B cell (primary cell): ENCODE results near the gene TM4SF20. TPM values are rescaled to one million over a fixed set of nuclear protein-coding genes. Genes with fewer than 3 reads are reported as not detected.
"Not testable (repeated sequence)": the region's sequence is repeated elsewhere in the genome, so short reads cannot be mapped to it uniquely, and the experiment has no call there.

Experiments
- ATAC-seq: fragments of 200-7000 bp; cut with Tn5 transposase; one replicate; pipeline ENCODE4 v1.10.0; 2021; ENCODE audit warnings: low read depth, mild to moderate bottlenecking, moderate number of reproducible peaks, moderate library complexity
- CTCF ChIA-PET: fragments of 350-600 bp; sonication (Branson Sonifier 250); formaldehyde crosslinking; loops from one replicate; lab custom pipeline; 2021; ENCODE audit warnings: antibody characterized with exemption, inconsistent platforms; lab: Charles Lee
- POLR2A ChIA-PET: fragments of 350-600 bp; sonication (Branson Sonifier 250); formaldehyde crosslinking; loops from one replicate; lab custom pipeline; 2021; ENCODE audit warnings: antibody characterized with exemption; lab: Charles Lee
- DNase-seq: peaks from one replicate; pipeline ENCODE4 v3.0.0; 2013
- H2AFZ ChIP-seq: 2 replicates; pipeline ENCODE4 v1.6.1; 2012; ENCODE audit warnings: mild to moderate bottlenecking, low read depth, low read length; ENCODE audit not compliant: insufficient read depth, poor library complexity, severe bottlenecking
- H3K27ac ChIP-seq, 2 donors: 1 replicate in 1 of 2; 2 replicates in 1 of 2; pipeline ENCODE4 v1.5.1; 2012 to 2013; ENCODE audit warnings: low read length in 2 of 2, mild to moderate bottlenecking in 2 of 2, moderate library complexity in 1 of 2
- H3K27me3 ChIP-seq, 4 experiments: fragments of 200-600 bp in 1 of 4; sonication (generic) in 1 of 4; replicated peaks in 1 of 4; 1 replicate in 2 of 4; 2 replicates in 2 of 4; pipeline versions ENCODE4 v1.6.1 to v1.7.0; 2013 to 2016; ENCODE audit warnings: low read length in 3 of 4, mild to moderate bottlenecking in 2 of 4, mixed read lengths in 1 of 4, moderate library complexity in 1 of 4; ENCODE audit not compliant: insufficient read depth in 4 of 4, control insufficient read depth in 3 of 4; ENCODE audit errors: control extremely low read depth in 1 of 4
- H3K36me3 ChIP-seq, 2 experiments: replicated peaks in 1 of 2; 1 replicate in 1 of 2; 2 replicates in 1 of 2; pipeline versions ENCODE4 v1.6.1 to v1.7.1; 2013; ENCODE audit warnings: low read length in 1 of 2; ENCODE audit not compliant: insufficient read depth in 2 of 2, control insufficient read depth in 1 of 2; ENCODE audit errors: control extremely low read depth in 1 of 2, extremely low read depth in 1 of 2
- H3K4me1 ChIP-seq, 2 donors: fragments of 200-600 bp in 1 of 2; sonication (generic) in 1 of 2; 1 replicate in 1 of 2; 2 replicates in 1 of 2; pipeline versions ENCODE4 v1.5.1 to v1.6.1; 2013 to 2017; ENCODE audit warnings: low read length in 2 of 2; ENCODE audit not compliant: control insufficient read depth in 2 of 2, insufficient read depth in 2 of 2
- H3K4me2 ChIP-seq: replicated peaks from 2 replicates; pipeline ENCODE3; 2012; ENCODE audit warnings: mild to moderate bottlenecking, low read depth, low read length; ENCODE audit not compliant: poor library complexity, severe bottlenecking
- H3K4me3 ChIP-seq, 5 experiments: fragments of 200-600 bp in 1 of 5; sonication (generic) in 1 of 5; 1 replicate in 3 of 5; 2 replicates in 2 of 5; pipeline versions ENCODE4 v1.5.1 to v1.7.0; 2011 to 2016; ENCODE audit warnings: low read length in 4 of 5, mild to moderate bottlenecking in 4 of 5, low read depth in 2 of 5, control low read depth in 1 of 5, moderate library complexity in 1 of 5; ENCODE audit not compliant: insufficient read depth in 1 of 5; ENCODE audit errors: control extremely low read depth in 1 of 5, extremely low read depth in 1 of 5
- H3K79me2 ChIP-seq: fragments of 200-600 bp; sonication (generic); one replicate; pipeline ENCODE4 v1.6.0; 2016; ENCODE audit warnings: low read length; ENCODE audit not compliant: control insufficient read depth, insufficient read depth
- H3K9ac ChIP-seq: fragments of 200-600 bp; sonication (generic); 2 replicates; pipeline ENCODE4 v1.6.1; 2017; ENCODE audit warnings: mild to moderate bottlenecking, low read length, moderate library complexity
- H3K9me3 ChIP-seq, 3 donors: one replicate each; pipeline versions ENCODE4 v1.6.1 to v1.7.1; 2013; ENCODE audit warnings: low read length in 2 of 3; ENCODE audit not compliant: control insufficient read depth in 2 of 3, insufficient read depth in 1 of 3; ENCODE audit errors: control extremely low read depth in 1 of 3
- H4K20me1 ChIP-seq: 2 replicates; pipeline ENCODE4 v1.6.0; 2012; ENCODE audit warnings: mild to moderate bottlenecking, low read length; ENCODE audit not compliant: insufficient read depth, control insufficient read depth, poor library complexity, severe bottlenecking
- H3K27ac Mint-ChIP-seq: one replicate; pipeline ENCODE4 v1.8.0; 2021; ENCODE audit warnings: mixed read lengths
- H3K27me3 Mint-ChIP-seq: one replicate; pipeline ENCODE4 v1.8.0; 2021; ENCODE audit warnings: mixed read lengths
- H3K4me1 Mint-ChIP-seq: one replicate; pipeline ENCODE4 v1.8.0; 2021; ENCODE audit warnings: mixed read lengths
- H3K4me3 Mint-ChIP-seq: one replicate; pipeline ENCODE4 v1.8.0; 2021; ENCODE audit warnings: mixed read lengths
- H3K9me3 Mint-ChIP-seq: one replicate; pipeline ENCODE4 v1.8.0; 2022; ENCODE audit warnings: mixed read lengths; ENCODE audit not compliant: insufficient read depth
- CTCF ChIP-seq: fragments of 200-600 bp; IDR thresholded peaks from one replicate; pipeline ENCODE4 v1.8.0; 2022; ENCODE audit warnings: antibody characterized with exemption, mild to moderate bottlenecking
- EZH2 ChIP-seq: IDR thresholded peaks from 2 replicates; pipeline ENCODE4 v1.6.1; 2012; ENCODE audit warnings: borderline replicate concordance, low read depth, mild to moderate bottlenecking, moderate library complexity, low read length; ENCODE audit not compliant: insufficient read depth, poor library complexity, severe bottlenecking
- WGBS: methylation state at CpG from one replicate; pipeline ENCODE4 v1.1.5; 2013; ENCODE audit warnings: missing lambda C conversion rate; ENCODE audit not compliant: insufficient coverage; 5-methylcytosine and 5-hydroxymethylcytosine counted together
- intact Hi-C: fragments of 100-400 bp; cut with micrococcal nuclease; formaldehyde crosslinking; loops from one replicate; pipeline ENCODE4 v1.10.0; 2022
- polyA plus RNA-seq: library from polyadenylated mRNA; depleted of rRNA; stranded (reverse); fragments of >200 nt; gene quantifications from 2 replicates; pipeline ENCODE4 v1.2.3, GENCODE V29; 2012
- total RNA-seq, 2 donors: library from RNA; stranded (reverse); fragments of 120-200 nt in 1 of 2; gene quantifications; 1 replicate in 1 of 2; 2 replicates in 1 of 2; pipeline versions ENCODE4 v1.2.3 to v1.2.4, GENCODE V29; 2013 to 2022

The TM4SF20 gene
- total and polyA plus RNA-seq, 2 donors (not counting 1 experiment from before 2014, with no cell fraction given): not detected

GRCh38 chr2:227389231-227389630 is 10.1 kb upstream of the TM4SF20 start:
- TF ChIP-seq CTCF: no peak
- no peak for TF ChIP-seq EZH2
- Mint-ChIP-seq H3K9me3 (no peaks in the 10 kb centered on the region), H3K27me3 (no peaks in the 10 kb centered on the region), H3K4me1 (peaks cover 44% of the 10 kb centered on the region), H3K4me3 (no peak overlapping the region), H3K27ac (no peak overlapping the region)
- intact Hi-C loops: loop anchor here (10.0 kb wide), 1 partner anchor 64 kb away; the partner anchor contains the start of gene MFF
- no peak for DNase-seq
- Histone ChIP-seq H3K36me3 (no peaks in the 10 kb centered on the region), H3K9ac (no peak overlapping the region), H3K4me1 (peaks cover 35 to 45% of the 10 kb centered on the region in 2 donors), H3K27ac (no peak overlapping the region), H4K20me1 (no peaks in the 10 kb centered on the region), H3K79me2 (no peaks in the 10 kb centered on the region), H3K4me2 (no peak overlapping the region), H3K4me3 (no peak overlapping the region), H2AFZ (no peak overlapping the region), H3K27me3 (no peaks in the 10 kb centered on the region), H3K9me3 (no peaks in the 10 kb centered on the region)
- ChIA-PET POLR2A (no interaction called here), CTCF (no interaction called here)
- no CpG with 5 or more reads among the region's 3 CpGs for WGBS
- ATAC-seq: no peak

GRCh38 chr2:227388537-227389011 is 9.5 kb upstream of the TM4SF20 start:
- peak overlapping the region; percentile 63 for H3K27ac Mint-ChIP-seq
- intact Hi-C loops: loop anchor here (10.0 kb wide), 1 partner anchor 64 kb away; the partner anchor contains the start of gene MFF
- POLR2A ChIA-PET: no interaction called here
- H3K9me3 ChIP-seq: no peaks in the 10 kb centered on the region
- no peaks in the 10 kb centered on the region for H4K20me1 ChIP-seq
- TF ChIP-seq CTCF: no peak
- TF ChIP-seq EZH2: no peak
- no peak overlapping the region for H3K4me3 ChIP-seq
- no peak for DNase-seq
- H3K4me1 Mint-ChIP-seq: peaks cover 42% of the 10 kb centered on the region
- no peak overlapping the region for H3K4me3 Mint-ChIP-seq
- peaks cover 29 to 39% of the 10 kb centered on the region in 2 donors for H3K4me1 ChIP-seq
- no CpG with 5 or more reads among the region's 7 CpGs for WGBS
- H3K9me3 Mint-ChIP-seq: no peaks in the 10 kb centered on the region
- no peak for ATAC-seq
- no peaks in the 10 kb centered on the region for H3K27me3 ChIP-seq
- no peak overlapping the region for H3K27ac ChIP-seq
- H3K36me3 ChIP-seq: no peaks in the 10 kb centered on the region
- CTCF ChIA-PET: no interaction called here
- no peak overlapping the region for H3K4me2 ChIP-seq
- no peak overlapping the region for H3K9ac ChIP-seq
- H2AFZ ChIP-seq: no peak overlapping the region
- H3K79me2 ChIP-seq: no peaks in the 10 kb centered on the region
- H3K27me3 Mint-ChIP-seq: no peaks in the 10 kb centered on the region

GRCh38 chr2:227387583-227387982 is 8.5 kb upstream of the TM4SF20 start, which contains the start of gene SCYGR1:
TSS of gene SCYGR1 (minus strand) at chr2:227387949. CDS start at chr2:227387949, 0 bp downstream.
- H3K36me3 ChIP-seq, H3K4me2 ChIP-seq, H3K4me3 ChIP-seq, H3K9me3 ChIP-seq, ATAC-seq, DNase-seq, H3K9me3 Mint-ChIP-seq, H3K9ac ChIP-seq, H3K27me3 ChIP-seq, H3K4me3 Mint-ChIP-seq, CTCF ChIA-PET, POLR2A ChIA-PET, H3K27me3 Mint-ChIP-seq, H4K20me1 ChIP-seq, H3K79me2 ChIP-seq: not testable (repeated sequence)
- intact Hi-C loops: loop anchor here (10.0 kb wide), 1 partner anchor 63 kb away; the partner anchor contains the start of gene MFF
- WGBS: 58% methylated on average over 4 of the region's 7 CpGs
- Histone ChIP-seq H3K4me1 (peaks cover 19 to 31% of the 10 kb centered on the region in 2 donors), H3K27ac (peak within 1 kb of the TSS in 1 of 2 donors; percentile 82), H2AFZ (peak within 1 kb of the TSS; percentile 56)
- peak within 1 kb of the TSS; percentile 63 for H3K27ac Mint-ChIP-seq
- H3K4me1 Mint-ChIP-seq: peaks cover 34% of the 10 kb centered on the region
